ENCODE results near the gene PIK3R1.

DNA sequence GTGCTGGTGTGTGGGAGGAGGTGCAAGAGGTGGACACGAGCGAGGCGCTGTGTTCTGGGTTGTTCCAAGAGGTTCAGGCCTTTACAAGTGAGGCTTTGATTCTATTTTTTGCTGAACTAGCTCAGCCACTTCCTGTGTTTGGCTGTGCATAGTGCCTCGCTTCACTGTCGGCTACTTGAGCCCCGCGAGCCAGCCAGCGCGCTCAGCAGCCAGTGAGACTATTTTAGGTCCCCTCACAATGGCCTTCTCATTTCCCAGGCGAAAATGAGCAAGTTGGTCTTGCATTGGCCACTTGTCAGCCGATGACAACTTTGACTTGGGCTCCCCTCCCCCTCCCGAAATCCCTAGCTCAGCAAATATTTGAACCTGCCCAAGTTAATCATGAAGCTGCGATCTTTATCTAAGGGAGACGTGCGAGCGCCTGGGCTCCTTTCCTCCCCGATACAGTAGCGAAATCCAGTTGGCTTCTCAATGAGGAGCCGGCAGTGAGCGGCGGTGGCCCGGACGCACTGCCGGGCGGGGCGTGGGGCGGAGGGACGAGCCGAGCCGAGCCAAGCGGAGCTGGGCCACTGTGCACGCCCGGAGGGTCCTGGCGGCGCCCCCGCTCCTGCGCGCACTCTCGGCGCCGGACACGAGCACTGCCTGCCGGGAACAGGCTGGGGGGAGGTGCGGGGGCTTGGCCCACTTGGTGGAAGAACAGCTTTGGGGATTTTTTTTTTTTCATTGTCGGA is 72.6 kb downstream of the PIK3R1 start:
- no peak for TF ChIP-seq EZH2phosphoT487 (IDR thresholded peaks at IDR 0.05; ENCODE audit: borderline replicate concordance, low read length)
- TF ChIP-seq, protein P1, sequence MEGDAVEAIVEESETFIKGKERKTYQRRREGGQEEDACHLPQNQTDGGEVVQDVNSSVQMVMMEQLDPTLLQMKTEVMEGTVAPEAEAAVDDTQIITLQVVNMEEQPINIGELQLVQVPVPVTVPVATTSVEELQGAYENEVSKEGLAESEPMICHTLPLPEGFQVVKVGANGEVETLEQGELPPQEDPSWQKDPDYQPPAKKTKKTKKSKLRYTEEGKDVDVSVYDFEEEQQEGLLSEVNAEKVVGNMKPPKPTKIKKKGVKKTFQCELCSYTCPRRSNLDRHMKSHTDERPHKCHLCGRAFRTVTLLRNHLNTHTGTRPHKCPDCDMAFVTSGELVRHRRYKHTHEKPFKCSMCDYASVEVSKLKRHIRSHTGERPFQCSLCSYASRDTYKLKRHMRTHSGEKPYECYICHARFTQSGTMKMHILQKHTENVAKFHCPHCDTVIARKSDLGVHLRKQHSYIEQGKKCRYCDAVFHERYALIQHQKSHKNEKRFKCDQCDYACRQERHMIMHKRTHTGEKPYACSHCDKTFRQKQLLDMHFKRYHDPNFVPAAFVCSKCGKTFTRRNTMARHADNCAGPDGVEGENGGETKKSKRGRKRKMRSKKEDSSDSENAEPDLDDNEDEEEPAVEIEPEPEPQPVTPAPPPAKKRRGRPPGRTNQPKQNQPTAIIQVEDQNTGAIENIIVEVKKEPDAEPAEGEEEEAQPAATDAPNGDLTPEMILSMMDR (conservative IDR thresholded peaks at IDR 0.05; ENCODE audit: low read depth, low read length), result no peak

Data from PC-3 (cell line).